ENCODE data around the gene ZNF407.

The ZNF407 gene

GRCh38 chr18:74980669-74981068 is 383.0 kb downstream of the ZNF407 start:
- DNase-seq: no peak

GRCh38 chr18:74981476-74981875 is 383.8 kb downstream of the ZNF407 start:
- DNase-seq: no peak

GRCh38 chr18:74982946-74983635 is 385.4 kb downstream of the ZNF407 start:
- DNase-seq: no peak

GRCh38 chr18:74989134-74989533 is 391.5 kb downstream of the ZNF407 start:
- no peak for DNase-seq

GRCh38 chr18:74990563-74991081 is 393.0 kb downstream of the ZNF407 start:
- DNase-seq: no peak

GRCh38 chr18:74994502-74995418 is 397.1 kb downstream of the ZNF407 start:
- no peak for DNase-seq

- no peak for DNase-seq
Measured at GRCh38 chr18:74995419-74995736, 397.7 kb downstream of the ZNF407 start.

- no peak for DNase-seq
Measured at GRCh38 chr18:74996055-74996454, 398.4 kb downstream of the ZNF407 start.

- DNase-seq: no peak
Measured at GRCh38 chr18:74996996-74997395, 399.3 kb downstream of the ZNF407 start.

GRCh38 chr18:75000920-75001319 is 403.2 kb downstream of the ZNF407 start:
- no peak for DNase-seq

- no peak for DNase-seq
Measured at GRCh38 chr18:75003039-75003438, 405.4 kb downstream of the ZNF407 start.

- no peak for DNase-seq
Measured at GRCh38 chr18:75003764-75004690, 406.4 kb downstream of the ZNF407 start.

- no peak for DNase-seq
Measured at GRCh38 chr18:75005626-75006025, 408.0 kb downstream of the ZNF407 start.

GRCh38 chr18:75008186-75008585 is 410.5 kb downstream of the ZNF407 start:
- no peak for DNase-seq

GRCh38 chr18:75009296-75009695 is 411.6 kb downstream of the ZNF407 start:
- no peak for DNase-seq

GRCh38 chr18:75009878-75010277 is 412.2 kb downstream of the ZNF407 start:
- DNase-seq: no peak

GRCh38 chr18:75010278-75010677 is 412.6 kb downstream of the ZNF407 start:
- no peak for DNase-seq

GRCh38 chr18:75010689-75011088 is 413.0 kb downstream of the ZNF407 start:
- no peak for DNase-seq

- no peak for DNase-seq
Measured at GRCh38 chr18:75016025-75016717, 418.5 kb downstream of the ZNF407 start.

GRCh38 chr18:75023473-75023872 is 425.8 kb downstream of the ZNF407 start:
- DNase-seq: no peak

GRCh38 chr18:75024871-75025270 is 427.2 kb downstream of the ZNF407 start:
- no peak for DNase-seq

- no peak for DNase-seq
Measured at GRCh38 chr18:75025573-75025972, 427.9 kb downstream of the ZNF407 start.
